Stimulated activated CD8-positive, alpha-beta memory T cell treated with anti-CD3 and anti-CD28 coated beads, Interleukin-7, amount 100 ng/mL, for 24 hours (primary cell): Measurements from ENCODE around the gene OPA1.

ENCODE experiments used
- DNase-seq: peaks from one replicate; pipeline ENCODE4 v3.0.0-alpha.2; 2020; ENCODE audit warnings: low read depth

The OPA1 gene

DNA sequence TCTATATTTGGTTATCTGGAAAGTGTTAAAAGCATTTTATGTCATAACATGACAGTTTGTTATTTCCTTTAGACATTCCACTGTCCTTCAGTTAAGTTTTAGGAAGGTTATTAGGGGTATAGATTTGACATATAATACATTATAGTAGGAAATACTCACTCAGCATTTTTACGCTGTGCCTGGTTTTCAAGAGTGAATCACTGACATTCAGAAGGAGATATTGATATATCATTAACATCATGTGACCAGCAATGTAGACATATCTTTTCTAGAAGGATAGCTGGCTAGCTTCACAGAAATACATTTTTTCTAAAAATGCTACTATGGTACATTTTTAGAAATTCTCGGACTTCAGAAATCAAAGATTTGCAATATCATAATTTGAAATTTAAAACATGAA lies 57.6 kb downstream of the OPA1 start:
- DNase-seq: no peak

DNA sequence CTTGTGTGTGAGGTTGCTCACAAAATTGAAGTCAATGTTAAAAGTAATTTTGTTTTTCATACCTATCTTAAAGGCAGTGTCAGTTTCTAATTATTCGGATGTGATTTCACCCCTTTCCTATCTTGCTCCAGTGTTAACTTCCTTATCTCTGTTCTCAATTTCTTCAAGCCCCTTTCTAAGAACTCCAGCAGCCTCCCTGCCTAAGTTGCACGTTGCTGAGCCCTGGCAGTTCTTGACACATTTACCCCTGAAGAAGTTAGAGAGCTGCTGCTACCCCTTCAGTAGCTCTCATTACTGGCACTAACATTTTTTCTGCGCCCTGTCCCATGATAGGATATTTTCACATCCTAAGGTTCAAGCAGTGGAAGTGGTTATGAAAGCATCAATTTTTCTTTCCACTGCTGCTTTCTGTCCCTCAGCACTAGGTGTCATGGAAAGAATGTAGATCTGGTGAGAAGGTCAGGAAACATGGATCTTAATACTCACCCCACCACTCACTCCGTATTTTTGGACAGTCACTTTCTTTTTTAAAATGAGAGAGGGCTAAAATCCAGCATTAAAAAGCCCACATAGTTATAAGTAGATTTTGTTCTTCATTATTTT lies 62.9 kb downstream of the OPA1 start:
- DNase-seq: no peak

DNA sequence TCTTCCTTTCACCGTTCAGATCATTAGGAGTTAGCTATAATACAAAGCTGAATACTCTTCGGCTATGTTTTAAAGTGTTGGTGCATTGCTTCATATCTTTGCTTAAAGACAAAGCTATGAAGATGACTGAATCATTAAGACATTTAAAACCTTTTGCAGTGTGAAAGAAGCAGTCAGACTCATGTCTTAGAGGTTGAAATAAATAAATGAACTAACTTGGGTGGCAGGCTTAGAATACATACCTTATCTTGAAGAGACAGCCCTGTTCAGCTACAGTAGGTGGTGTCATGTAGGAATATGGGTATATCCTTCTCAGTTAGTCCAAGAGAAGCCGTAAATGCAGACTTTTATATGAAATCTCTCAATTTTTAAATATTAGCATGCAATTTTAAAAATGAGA lies 63.4 kb downstream of the OPA1 start:
- DNase-seq: no peak

DNA sequence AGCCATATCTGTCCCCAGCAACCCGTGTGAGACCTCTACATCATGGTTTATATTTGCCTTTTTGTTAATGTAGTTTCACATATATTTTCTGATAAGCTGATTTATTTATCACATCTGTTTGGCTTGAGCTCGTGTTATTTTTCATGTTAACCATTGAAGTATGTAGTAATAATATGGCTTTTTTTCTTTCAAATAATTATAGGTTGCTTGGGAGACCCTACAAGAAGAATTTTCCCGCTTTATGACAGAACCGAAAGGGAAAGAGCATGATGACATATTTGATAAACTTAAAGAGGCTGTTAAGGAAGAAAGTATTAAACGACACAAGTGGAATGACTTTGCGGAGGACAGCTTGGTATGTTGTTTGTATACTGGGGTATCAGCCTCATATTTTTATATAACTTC lies 63.9 kb downstream of the OPA1 start:
- no peak for DNase-seq

DNA sequence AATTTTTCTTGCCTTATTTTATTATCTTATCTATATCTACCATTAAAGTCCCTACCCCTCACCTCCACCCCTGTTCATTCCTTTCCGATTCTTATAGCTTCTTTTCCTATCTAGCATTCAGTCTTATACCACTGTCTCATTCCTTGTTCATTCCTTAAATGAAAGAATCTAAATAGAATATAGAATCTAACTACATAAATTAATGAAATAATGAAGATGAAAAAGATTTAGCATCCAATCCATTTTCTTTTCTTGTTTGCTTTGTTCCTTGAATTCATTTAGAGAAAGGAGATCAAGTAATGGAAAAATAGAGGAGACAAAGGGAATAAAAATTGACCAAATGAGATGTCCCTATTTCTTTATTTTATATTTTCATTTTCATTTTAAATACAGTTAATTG lies 67.2 kb downstream of the OPA1 start:
- no peak for DNase-seq

DNA sequence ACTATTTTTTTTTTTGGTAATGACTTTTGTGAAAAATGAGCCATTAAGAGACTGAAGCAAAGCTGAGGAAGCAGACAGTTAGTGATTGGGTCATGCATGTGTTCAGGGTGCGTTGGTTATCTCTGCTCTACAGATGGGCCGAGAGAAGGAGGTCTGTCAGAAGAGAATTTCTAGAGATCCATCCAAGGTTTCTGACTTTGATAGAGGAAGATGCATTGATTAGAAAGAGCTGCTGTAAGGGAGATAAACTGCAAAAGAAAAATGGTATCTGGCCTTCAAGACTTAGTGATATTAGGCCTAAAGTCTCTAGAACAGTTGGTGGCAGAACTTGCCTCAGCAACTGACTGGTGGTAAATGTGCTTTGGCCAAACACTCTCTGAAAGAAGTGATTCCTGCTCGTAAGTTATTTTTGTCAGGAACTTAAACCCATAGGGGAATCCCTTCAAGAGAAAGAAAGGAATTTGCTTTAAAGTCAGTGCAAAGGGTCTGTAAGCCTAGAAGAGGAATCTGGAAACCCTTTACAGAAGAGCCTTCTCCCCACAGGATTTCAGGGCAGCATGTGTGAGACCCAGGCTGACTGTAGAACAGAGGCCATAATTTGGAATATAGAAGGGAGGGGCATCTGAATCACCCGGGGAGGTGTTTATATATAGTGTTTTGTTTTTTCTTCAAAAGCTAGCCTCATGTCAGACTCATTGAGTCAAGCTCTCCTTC lies 67.8 kb downstream of the OPA1 start:
- no peak for DNase-seq

DNA sequence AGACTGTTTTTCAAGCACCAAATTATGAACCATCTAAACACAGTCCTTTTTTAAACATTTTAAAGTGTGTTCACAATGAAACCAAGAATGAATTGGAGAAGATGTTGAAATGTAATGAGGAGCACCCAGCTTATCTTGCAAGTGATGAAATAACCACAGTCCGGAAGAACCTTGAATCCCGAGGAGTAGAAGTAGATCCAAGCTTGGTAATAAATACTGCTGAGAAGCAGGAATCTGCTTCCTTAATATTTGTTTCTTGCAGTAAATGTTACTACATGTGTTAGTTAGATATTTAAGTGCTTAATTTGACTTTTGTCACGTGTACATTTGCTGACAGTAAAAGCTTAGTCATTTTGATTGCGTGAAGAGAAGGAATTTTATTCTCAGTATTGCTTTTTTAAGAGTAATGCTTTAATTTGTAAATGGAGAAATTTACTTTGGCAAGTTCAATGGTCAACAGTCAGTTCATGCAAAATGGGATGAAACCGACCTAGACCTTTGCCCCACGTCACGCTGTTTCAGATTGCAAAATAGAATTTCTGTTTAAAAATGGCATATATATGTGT lies 69.8 kb downstream of the OPA1 start:
- no peak for DNase-seq

DNA sequence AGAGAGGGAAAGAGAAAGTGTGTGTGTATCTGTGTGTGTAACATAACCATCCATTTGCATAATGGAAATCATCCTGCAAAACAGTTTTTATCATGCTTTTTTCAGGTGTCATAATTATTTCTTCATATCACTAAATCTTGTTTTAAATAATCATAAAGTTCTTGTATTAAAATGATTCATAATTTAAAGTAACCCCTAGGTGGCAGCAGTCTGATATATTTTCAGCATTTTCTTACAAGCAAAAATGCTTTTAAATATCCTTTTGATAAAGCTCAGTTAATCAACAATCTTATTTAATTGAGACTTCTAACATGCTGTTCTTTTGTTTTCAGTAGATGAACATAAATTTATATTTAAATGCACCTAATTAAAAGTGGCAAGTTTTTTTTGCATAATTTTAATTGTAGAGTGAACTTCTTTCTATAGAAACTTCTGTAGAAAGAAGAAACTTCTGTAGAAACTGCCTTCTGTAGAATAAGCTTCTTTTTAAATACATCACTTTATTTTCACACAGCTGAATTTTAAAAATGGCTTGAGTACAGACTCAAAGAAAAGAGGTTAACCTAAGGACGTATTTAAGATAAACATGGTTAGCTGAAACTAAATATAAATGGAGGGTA lies 72.5 kb downstream of the OPA1 start:
- no peak for DNase-seq

DNA sequence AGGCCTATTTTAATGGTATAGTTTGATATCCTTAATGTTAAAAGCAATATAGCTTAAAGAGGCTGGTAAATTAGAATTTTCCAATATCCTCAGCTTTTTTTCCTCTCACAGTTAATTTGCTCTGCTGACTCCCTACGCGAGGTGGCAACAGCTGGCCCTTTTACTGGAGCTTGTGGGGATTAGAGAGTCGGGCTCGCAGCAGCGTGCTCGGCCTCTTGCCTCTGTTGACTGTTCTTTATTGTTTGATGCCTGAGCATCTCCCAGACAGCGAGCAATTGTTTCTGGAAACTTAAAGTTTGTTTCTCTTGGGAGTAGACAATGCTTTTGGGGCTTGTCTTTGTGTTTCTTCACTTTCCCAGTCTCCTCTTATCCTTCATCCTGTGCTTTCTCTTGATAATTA lies 80.8 kb downstream of the OPA1 start:
- DNase-seq: no peak

DNA sequence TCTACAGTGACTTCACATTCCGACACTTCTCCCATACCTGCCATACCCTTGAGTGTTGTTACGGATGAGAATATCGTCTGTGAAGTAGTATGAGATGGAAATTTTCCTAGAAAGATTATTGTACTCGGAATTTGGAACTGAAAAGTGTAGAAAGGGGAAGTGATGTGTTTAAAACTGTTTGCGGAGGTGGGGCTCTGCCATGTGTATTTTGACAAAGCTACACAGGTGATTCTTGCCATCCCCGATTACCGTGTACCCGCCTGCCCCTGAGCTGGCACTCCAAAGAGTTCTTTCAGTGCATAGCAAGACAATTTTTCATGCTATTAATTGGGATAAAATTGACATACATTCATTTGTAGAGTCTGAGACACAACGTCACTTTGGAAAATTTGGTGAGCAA lies 81.7 kb downstream of the OPA1 start:
- no peak for DNase-seq

DNA sequence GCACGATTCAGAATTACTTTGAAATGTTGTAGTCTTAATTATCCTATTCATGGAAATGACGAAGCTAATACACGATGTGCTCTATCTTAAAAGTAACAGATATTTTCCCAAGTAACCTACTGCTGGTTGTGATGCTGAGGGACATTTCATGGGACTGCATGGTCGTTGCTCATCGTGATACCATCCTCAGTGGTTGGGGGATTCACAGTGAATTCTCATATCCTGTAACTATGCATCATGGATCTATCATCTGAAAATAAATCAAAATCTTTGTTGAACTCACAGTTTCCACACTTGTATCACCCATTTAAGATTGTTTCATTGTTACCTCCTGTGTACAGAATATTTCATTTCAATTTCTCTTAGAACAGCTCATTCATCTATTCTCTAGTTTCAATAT lies 84.7 kb downstream of the OPA1 start:
- DNase-seq: no peak

DNA sequence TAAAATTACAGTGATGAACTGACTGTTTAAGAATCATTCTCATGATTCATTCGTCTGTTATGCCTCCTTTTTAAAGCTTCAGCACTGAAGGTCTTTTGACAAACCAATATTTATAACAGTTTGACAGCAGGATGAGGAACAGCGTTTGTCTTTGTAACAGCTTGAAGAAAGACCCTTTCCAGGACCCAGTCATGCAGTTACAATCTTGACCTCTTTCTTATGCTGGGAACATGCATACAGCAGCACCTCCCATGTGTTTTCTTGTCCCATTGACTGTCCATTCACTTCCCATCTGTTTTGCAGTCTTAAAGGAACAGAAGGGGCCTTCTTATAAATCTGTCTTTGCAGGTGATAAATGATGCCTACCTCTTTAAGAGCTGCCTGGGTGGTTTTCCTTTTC lies 87.2 kb downstream of the OPA1 start:
- DNase-seq: no peak

DNA sequence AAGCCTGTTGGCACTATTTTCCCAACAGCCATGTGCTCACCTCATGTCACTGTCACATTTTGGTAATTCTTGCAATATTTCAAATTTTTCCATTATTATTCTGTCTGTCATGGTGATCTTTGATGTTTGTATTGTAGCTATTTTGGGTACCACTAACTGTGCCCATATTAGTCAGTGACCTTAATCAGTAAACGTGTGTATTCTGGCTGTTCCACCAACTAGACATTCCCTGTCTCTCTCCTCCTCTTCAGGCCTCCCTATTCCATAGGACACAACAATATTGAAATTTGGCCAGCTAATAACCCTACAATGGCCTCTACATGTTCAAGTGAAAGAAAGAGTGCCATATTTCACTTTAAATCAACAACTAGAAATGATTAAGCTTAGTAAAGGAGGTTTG lies 88.6 kb downstream of the OPA1 start:
- no peak for DNase-seq

DNA sequence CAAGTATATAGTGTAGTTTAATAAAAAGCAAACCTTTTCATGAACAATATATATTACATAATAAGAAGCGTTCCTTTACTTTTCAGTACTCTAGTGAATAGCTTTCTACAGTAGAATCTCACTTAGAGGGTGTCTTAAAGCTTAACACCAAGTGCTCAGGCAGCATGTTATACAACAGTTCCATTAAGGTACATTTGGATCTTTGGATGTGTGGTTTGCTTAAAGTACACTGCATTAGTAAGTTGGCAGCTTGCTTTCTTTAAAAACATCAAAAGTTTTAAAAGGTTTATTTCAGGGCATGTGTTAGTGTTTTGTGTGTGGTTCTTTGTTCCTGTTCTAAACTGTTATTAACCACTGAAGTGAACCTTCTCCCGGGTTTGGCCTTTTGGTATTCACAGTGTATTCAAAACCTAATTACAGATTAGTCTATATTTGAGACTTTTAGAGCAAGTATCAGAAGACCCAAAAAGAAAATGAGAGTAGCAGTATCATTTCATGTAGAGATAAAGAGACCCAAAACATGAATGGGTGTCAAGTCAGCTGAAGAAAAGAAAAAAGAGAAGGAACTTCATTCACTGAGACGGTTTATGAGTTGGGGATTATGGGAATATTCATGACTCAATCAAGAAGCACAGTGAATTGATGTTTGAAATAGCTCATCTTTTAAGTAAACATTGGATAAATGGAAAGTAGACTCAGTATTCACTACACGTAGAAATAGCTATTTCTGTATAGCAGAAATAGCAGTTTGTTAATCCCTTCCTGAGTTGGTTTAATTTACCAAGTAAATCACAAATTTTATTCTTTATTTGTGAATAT lies 93.9 kb downstream of the OPA1 start:
- DNase-seq: no peak

DNA sequence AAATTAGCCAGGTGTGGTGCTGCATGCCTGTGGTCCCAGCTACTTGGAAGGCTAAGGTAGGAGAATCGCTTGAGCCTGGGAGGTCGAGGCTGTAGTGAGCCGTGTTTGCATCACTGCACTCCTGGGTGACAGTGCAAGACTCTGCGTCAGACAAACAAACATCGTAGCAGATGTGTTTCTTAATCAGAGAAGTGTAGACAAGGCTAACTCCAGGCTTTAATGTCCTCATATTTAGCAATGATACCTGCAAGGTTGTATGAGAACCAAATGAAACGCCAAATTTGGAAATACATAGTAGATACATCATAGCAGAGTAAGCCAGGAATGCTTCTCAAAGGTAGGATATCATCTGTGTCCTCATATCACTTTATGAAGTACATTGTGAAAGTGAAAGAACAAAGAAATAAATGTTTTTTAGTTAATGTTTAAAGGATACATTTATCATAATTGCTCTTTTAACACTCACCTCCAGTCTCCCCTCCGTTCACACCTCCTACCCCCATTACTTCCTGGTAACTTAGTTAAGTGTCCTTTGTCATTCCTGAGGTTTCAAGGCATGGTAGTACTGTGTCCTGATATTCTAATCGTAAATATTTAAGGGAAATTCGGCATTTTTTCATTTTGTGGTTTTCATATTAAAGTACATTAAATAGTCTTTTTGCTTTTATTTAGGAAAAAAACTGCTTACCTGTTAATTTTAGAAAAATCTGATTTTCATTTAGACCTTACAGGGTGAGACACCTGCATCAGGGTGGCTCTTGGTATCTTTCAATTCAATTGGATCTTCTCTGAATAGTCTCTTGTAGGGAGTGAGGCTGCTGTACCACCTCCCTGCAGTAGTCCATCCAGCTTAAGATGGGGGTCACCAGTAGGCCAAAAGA lies 96.1 kb downstream of the OPA1 start:
- no peak for DNase-seq

DNA sequence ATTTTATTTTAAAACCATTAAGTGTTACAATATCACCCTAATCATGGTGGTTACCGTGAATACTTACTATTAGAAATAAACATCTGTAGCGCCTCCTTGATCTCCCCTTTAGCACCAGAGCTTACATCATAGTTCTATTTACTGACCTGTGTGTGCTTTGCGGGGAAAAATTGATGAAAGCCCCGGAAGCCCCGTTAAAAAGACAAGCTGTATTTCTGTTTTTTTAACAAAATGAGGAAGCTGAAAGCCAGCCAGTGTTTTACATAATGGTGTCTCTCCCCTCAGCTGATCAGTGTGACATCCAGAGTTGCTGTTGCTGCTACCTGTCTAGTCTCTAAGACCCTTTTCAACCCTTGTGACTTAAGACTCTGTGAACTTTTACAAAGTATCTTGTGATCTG lies 100.8 kb downstream of the OPA1 start:
- DNase-seq: no peak

DNA sequence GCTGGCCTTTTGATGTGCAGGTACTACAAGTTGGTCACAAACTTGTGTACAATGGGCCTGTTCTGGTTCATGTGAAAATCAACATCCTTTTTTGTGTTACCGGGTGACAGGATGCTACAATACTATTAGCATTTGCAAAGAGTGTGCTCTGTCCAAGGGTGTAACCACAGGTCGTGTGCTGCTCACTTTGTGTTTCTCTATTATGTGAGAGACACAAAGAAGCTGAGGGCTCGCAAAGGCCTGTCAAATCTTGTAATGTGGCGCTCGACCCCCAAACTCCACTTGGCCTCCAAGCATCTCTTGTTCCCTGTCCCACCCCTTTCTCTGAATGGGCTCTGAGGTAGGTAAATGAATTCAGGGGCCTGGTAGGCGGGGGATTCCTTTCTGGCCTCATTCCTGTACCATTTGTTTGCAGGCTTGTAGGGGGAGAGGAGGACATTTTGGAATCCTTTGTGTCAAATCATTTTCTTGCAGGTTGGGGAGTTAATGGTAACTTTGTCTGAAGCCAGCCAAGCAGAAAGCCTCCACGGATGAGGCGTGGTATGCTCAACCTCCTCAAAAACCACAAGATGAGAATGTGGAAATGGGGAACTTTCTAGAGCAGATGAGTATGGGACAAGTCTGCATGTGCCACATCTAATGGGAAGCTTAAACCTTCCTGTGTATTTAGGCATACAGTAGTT lies 109.1 kb downstream of the OPA1 start:
- DNase-seq: no peak

DNA sequence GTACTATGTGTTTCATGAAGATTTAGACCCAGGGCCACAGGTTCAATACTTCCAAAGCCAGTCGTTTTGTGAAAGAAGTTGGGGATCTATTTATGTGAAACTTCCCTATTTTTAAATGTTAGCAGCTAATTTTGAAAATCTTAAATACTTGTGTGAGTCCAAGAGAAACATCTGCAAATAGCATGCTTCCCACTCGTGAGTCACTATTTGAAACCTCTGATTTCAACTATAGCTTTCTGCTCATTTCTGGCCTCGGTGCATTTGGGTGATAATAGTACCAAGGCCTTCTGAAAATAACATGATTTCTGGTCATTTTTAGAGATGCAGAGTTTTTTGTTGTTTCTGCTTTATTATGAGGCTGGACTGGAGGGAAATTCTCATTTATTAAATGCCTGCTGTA lies 110.0 kb downstream of the OPA1 start:
- DNase-seq: no peak

DNA sequence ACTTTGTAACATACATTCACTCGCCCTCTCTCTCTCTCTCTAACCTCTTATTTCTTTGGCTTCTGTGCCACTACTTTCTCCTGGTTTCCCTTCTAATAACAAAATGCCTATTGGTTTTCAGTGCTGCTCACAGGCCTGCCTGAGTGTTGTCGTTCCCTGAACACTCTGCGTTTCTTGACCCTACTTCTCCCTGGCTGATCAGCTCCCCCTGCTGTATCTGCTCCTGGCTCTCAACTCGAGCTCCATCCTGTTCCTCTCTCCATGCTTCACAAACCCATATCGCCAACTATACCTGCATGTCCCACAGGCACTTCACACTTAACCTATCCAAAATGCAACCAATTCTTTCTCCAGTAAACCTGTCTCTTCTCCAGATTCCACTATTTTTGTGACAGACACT lies 111.4 kb downstream of the OPA1 start:
- DNase-seq: no peak

DNA sequence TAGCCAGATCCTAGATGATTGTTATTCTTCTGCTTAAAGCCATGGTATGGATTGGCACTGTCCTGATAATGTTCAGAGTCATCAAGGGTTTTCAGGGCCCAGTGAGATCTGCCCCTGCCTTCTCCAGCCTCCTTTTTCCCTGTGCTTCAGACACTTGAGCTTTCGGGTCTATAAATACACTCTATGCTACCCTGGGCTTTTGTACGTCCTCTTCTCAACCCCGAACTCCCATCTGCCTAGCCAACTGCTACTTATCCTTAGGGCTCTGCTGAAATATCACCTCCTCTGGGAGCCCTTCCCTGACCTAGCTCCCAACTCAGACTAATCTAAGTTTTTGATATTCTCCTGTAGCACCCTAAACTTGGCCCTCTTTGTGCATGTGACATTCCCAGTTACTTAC lies 115.3 kb downstream of the OPA1 start:
- DNase-seq: no peak
